HFFc6 (cell line): ENCODE results near the gene EFCAB11. TPM values are rescaled to one million over a fixed set of nuclear protein-coding genes. Genes with fewer than 3 reads are reported as not detected.

Source experiments
- DNase-seq: peaks from one replicate; pipeline ENCODE4 v3.0.0-alpha.2; 2018
- H3K27ac Mint-ChIP-seq: 2 replicates; pipeline ENCODE4 v1.8.0; 2020; ENCODE audit warnings: mild to moderate bottlenecking, mixed read lengths
- H3K27me3 Mint-ChIP-seq: 2 replicates; pipeline ENCODE4 v1.8.0; 2021; ENCODE audit warnings: mild to moderate bottlenecking, moderate library complexity, mixed read lengths; ENCODE audit not compliant: insufficient read depth
- H3K36me3 Mint-ChIP-seq: 2 replicates; pipeline ENCODE4 v1.8.0; 2021; ENCODE audit warnings: low read depth, mixed read lengths
- H3K4me1 Mint-ChIP-seq: 2 replicates; pipeline ENCODE4 v1.8.0; 2020; ENCODE audit warnings: low read depth, mixed read lengths
- H3K4me3 Mint-ChIP-seq: 2 replicates; pipeline ENCODE4 v1.8.0; 2020; ENCODE audit warnings: mild to moderate bottlenecking, moderate library complexity, mixed read lengths
- H3K9me3 Mint-ChIP-seq: 2 replicates; pipeline ENCODE4 v1.8.0; 2020; ENCODE audit warnings: mild to moderate bottlenecking, mixed read lengths
- total RNA-seq, 6 experiments: library from RNA; stranded (reverse); fragmentation: NEBNext Ultra II Directional; extraction: Animal tissue kit (Norgen Biotek cat#: 25700); gene quantifications; 2 replicates in 1 of 6; 3 replicates in 5 of 6; pipeline ENCODE4 v1.2.3, GENCODE V29; 2021
- TF ChIP-seq, protein P1 (sequence below): fragments of 200-600 bp; sonication (generic); IDR thresholded peaks from 2 replicates; pipeline ENCODE4 v1.5.0; 2021; ENCODE audit warnings: antibody characterized with exemption, mild to moderate bottlenecking

Gene EFCAB11
- total RNA-seq, 6 experiments from 2014 or later: 6.6 to 8.4 (median 6.9) TPM

DNA sequence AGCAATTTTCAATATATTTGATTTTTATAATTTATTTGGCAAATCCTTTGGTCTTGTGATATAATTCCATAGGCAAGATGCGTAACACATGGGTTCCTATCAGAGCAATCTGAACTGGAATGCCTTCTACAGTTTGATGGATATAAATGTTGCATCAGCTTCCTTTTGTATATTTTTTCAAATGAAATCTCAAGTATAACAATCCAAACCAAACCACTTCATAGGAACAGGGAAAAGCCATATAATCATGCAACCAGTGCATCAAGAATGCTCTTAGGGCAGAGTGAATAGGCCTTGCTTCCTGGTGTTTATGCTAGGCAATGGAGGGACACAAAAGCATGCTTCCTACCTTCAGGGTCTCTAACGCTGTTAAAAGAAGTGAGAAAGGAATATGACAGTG, 34.5 kb downstream of the EFCAB11 start:
- peaks cover 74% of the 10 kb centered on the region for H3K4me1 Mint-ChIP-seq
- H3K36me3 Mint-ChIP-seq: no peaks in the 10 kb centered on the region
- no peak for DNase-seq
- peaks cover 2% of the 10 kb centered on the region; the same call in 1 of the 2 replicates for H3K27me3 Mint-ChIP-seq
- peak overlapping the region; percentile 41; the same call in 1 of the 2 replicates for H3K27ac Mint-ChIP-seq
- TF ChIP-seq, protein P1, sequence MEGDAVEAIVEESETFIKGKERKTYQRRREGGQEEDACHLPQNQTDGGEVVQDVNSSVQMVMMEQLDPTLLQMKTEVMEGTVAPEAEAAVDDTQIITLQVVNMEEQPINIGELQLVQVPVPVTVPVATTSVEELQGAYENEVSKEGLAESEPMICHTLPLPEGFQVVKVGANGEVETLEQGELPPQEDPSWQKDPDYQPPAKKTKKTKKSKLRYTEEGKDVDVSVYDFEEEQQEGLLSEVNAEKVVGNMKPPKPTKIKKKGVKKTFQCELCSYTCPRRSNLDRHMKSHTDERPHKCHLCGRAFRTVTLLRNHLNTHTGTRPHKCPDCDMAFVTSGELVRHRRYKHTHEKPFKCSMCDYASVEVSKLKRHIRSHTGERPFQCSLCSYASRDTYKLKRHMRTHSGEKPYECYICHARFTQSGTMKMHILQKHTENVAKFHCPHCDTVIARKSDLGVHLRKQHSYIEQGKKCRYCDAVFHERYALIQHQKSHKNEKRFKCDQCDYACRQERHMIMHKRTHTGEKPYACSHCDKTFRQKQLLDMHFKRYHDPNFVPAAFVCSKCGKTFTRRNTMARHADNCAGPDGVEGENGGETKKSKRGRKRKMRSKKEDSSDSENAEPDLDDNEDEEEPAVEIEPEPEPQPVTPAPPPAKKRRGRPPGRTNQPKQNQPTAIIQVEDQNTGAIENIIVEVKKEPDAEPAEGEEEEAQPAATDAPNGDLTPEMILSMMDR: no peak
- no peak overlapping the region for H3K4me3 Mint-ChIP-seq
- no peaks in the 10 kb centered on the region for H3K9me3 Mint-ChIP-seq

DNA sequence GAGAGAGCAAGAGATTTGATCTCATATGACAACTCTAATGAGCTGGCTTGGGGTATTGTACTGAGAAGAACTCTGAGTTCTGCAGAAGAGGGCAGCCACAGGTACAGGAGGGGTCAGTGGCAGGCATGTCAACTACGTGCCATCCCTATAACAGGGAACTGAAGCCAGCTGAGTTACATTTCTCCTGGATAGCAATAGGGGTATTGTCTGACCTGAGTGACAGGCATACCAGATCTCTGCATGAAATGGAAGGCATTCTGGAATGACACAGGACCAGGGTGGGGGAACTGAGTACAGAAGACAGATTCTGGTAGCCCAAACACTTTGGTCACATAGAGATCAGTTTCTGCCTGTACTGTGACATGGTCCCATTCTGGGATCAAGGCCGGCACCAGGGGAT, 35.8 kb downstream of the EFCAB11 start:
- Mint-ChIP-seq H3K4me1 (peaks cover 79% of the 10 kb centered on the region), H3K27me3 (peaks cover 2% of the 10 kb centered on the region; the same call in 1 of the 2 replicates), H3K27ac (peak overlapping the region; percentile 2; the same call in 1 of the 2 replicates), H3K4me3 (no peak overlapping the region), H3K36me3 (no peaks in the 10 kb centered on the region), H3K9me3 (no peaks in the 10 kb centered on the region)
- TF ChIP-seq, protein P1: no peak
- no peak for DNase-seq

DNA sequence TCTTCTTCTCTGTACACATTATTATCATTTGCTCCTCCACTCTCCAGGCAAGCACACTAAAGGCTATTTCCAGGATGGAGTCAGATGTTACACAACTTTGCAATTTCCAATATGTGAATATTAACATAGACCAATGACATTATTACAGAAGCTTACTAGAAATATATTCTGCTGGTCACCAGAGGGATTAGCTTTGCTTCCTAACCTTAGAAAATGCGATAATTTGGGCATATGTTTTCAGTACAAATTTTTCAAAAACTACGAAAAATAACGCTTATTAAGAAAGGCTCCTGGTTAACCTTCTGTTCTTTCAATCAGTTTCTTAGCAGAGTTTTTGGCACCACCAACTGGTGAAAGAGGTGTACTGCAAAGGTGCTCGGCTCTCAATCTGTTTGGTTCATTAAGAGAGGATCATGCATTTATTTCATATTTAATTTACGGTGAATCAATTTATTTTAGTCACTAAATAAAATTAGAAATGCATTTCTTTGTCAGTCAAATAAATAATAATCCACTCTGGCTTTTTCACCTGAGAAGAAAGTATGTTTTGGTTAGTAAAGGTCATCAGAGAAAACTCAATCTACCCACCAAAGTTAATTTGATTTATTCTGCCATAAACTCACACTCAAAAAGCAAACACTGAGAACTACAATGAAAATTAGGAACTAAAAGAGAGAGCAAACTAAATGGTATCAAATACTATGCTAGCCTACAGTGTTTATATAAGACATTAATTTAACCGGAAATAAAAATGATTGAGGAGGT, 39.2 kb downstream of the EFCAB11 start:
- peak overlapping the region; percentile 98 for H3K27ac Mint-ChIP-seq
- H3K27me3 Mint-ChIP-seq: peaks cover 2% of the 10 kb centered on the region; the same call in 1 of the 2 replicates
- DNase-seq: peak; percentile 69
- no peaks in the 10 kb centered on the region for H3K36me3 Mint-ChIP-seq
- peaks cover 77% of the 10 kb centered on the region for H3K4me1 Mint-ChIP-seq
- TF ChIP-seq, protein P1: peak; percentile 99
- no peaks in the 10 kb centered on the region for H3K9me3 Mint-ChIP-seq
- H3K4me3 Mint-ChIP-seq: no peak overlapping the region

DNA sequence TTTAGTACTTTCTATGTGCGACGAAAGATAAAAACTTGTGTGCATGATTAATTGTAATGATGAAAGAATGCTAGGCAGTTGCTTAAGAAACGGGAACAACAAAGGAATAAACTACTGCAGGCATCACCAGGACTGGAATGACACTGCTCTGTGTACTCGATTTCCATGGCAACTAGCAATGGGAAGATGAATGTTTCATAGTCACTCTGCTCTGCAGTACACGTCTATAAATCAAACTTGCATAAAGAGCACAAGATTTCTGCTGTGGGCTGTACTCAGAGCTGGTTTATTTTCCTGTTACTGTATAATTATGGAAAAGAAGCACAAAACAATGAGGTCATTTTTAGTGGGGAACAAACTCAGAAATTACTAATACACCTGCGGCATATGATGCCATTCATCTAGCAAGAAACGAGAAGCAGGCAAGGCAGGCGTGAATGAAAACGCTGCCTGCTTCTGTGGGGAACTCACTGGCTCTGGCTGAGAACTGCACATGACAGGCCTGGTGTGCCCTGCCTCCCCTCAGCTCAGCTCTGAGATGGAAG, 41.8 kb downstream of the EFCAB11 start:
- TF ChIP-seq, protein P1: no peak
- Mint-ChIP-seq H3K9me3 (no peaks in the 10 kb centered on the region), H3K27ac (peak overlapping the region; percentile 98), H3K4me3 (peak overlapping the region; percentile 68), H3K27me3 (peaks cover 1% of the 10 kb centered on the region; the same call in 1 of the 2 replicates), H3K4me1 (peaks cover 76% of the 10 kb centered on the region), H3K36me3 (peaks cover 4% of the 10 kb centered on the region)
- DNase-seq: peak; percentile 100

DNA sequence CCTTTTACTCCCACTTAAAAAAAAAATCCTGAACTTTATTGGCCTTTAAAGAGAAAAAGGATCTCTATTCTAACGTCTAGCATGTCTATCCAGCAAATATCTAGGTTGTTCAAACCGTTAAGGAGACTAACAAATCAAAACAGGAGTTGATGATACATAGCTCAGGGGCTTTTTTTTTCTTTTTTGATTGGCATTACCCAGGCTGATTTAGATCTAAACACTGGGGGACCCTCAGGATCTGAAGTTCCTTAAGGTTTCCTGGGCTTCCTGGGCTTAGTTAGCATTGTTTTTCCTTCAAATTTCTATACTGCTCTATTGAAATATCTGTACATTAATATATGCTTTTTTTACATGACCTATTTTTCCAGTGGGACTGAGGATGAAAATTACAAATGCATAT, 42.3 kb downstream of the EFCAB11 start:
- TF ChIP-seq, protein P1: no peak
- Mint-ChIP-seq H3K4me1 (peaks cover 70% of the 10 kb centered on the region), H3K27me3 (no peaks in the 10 kb centered on the region)

More for the DNA sequence above, 42.3 kb downstream of the EFCAB11 start:
- no peaks in the 10 kb centered on the region for H3K9me3 Mint-ChIP-seq
- DNase-seq: no peak
- peak overlapping the region; percentile 68 for H3K4me3 Mint-ChIP-seq
- peak overlapping the region; percentile 98 for H3K27ac Mint-ChIP-seq
- H3K36me3 Mint-ChIP-seq: peaks cover 4% of the 10 kb centered on the region
